Adrenal gland (tissue), 5 donors: ENCODE results near the gene ALG2.

ENCODE experiments used
- POLR2A ChIP-seq, 2 donors: fragments of 450-650 bp; IDR thresholded peaks; one replicate each; pipeline ENCODE4 v1.6.1; 2017; ENCODE audit warnings: antibody characterized with exemption in 2 of 2, mild to moderate bottlenecking in 2 of 2, moderate library complexity in 1 of 2
- TF ChIP-seq, protein P1 (sequence below), 6 experiments: fragments of 450-650 bp in 4 of 6; fragments of 200-600 bp in 2 of 6; sonication (generic) in 1 of 6; IDR thresholded peaks; 1 replicate in 5 of 6; 2 replicates in 1 of 6; pipeline versions ENCODE4 v1.5.1 to v1.8.0; 2016 to 2021; ENCODE audit warnings: antibody characterized with exemption in 6 of 6, mild to moderate bottlenecking in 2 of 6, moderate library complexity in 1 of 6
- donor health status: DM: no; HTN: no; CAD: no.

DNA sequence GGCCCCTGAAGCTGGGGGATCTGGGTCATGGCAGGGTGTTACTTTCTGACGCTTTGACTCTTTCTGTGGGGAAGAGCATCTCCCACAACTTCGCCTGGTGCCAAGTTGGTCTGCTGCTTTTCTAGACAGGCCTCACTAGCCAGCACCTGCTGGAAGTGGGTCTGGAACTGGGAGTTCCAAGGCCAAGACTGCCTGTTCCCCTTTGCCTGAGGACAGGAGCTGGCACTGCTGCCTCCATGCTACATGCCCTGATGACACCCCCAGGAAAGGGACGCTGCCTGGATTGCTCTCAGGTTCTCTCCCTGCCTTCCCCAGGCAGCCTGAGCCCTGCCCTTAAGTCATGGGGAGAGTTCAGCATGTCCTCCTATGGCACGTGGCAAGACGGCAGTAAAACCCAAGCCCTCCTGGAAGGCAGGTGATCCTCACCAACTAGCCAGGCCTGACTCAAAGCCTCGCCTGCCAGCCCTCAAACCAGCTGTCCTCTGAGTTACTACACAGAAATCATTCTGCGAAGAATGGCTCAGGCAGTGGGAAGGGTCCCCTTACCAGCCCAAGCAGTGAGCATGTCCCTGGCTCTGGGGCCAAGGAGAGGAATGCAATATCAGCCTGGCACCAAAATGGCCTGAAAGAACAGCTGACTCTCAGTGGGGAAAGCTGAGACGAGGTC, 36.1 kb upstream of the ALG2 start:
- TF ChIP-seq, protein P1, sequence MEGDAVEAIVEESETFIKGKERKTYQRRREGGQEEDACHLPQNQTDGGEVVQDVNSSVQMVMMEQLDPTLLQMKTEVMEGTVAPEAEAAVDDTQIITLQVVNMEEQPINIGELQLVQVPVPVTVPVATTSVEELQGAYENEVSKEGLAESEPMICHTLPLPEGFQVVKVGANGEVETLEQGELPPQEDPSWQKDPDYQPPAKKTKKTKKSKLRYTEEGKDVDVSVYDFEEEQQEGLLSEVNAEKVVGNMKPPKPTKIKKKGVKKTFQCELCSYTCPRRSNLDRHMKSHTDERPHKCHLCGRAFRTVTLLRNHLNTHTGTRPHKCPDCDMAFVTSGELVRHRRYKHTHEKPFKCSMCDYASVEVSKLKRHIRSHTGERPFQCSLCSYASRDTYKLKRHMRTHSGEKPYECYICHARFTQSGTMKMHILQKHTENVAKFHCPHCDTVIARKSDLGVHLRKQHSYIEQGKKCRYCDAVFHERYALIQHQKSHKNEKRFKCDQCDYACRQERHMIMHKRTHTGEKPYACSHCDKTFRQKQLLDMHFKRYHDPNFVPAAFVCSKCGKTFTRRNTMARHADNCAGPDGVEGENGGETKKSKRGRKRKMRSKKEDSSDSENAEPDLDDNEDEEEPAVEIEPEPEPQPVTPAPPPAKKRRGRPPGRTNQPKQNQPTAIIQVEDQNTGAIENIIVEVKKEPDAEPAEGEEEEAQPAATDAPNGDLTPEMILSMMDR (IDR thresholded peaks at IDR 0.05) = no peak
- no peak for TF ChIP-seq POLR2A (IDR thresholded peaks at IDR 0.05)
